ENCODE data around the gene HOXC12.

Gene HOXC12

GRCh38 chr12:53953831-53954693 is 641 bp upstream of the HOXC12 start:
- DNase-seq (ENCODE audit: insufficient read length, low spot score), result no peak
- TF ChIP-seq CTCF (IDR thresholded peaks at IDR 0.05; ENCODE audit: insufficient read depth, missing control alignments), result no peak
- no peak for FAIRE-seq

- DNase-seq (ENCODE audit: insufficient read length, low spot score) (no peak), FAIRE-seq (no peak)
- no peak for TF ChIP-seq CTCF (IDR thresholded peaks at IDR 0.05; ENCODE audit: insufficient read depth, missing control alignments)
These were observed 503 bp downstream of the HOXC12 start for GRCh38 chr12:53955036-53955775.

- no peak for TF ChIP-seq CTCF (IDR thresholded peaks at IDR 0.05; ENCODE audit: insufficient read depth, missing control alignments)
- no peak for FAIRE-seq
- no peak for DNase-seq (ENCODE audit: insufficient read length, low spot score)
These were observed 1.1 kb downstream of the HOXC12 start for GRCh38 chr12:53955776-53956250.

GRCh38 chr12:53956251-53956887 is 1.7 kb downstream of the HOXC12 start:
- FAIRE-seq (no peak), DNase-seq (ENCODE audit: insufficient read length, low spot score) (no peak)
- no peak for TF ChIP-seq CTCF (IDR thresholded peaks at IDR 0.05; ENCODE audit: insufficient read depth, missing control alignments)

GRCh38 chr12:53956914-53957536 is 2.3 kb downstream of the HOXC12 start:
- no peak for DNase-seq (ENCODE audit: insufficient read length, low spot score)
- no peak for FAIRE-seq
- no peak for TF ChIP-seq CTCF (IDR thresholded peaks at IDR 0.05; ENCODE audit: insufficient read depth, missing control alignments)

GRCh38 chr12:53958128-53958527 is 3.4 kb downstream of the HOXC12 start:
- no peak for FAIRE-seq
- no peak for TF ChIP-seq CTCF (IDR thresholded peaks at IDR 0.05; ENCODE audit: insufficient read depth, missing control alignments)
- no peak for DNase-seq (ENCODE audit: insufficient read length, low spot score)

All from D721Med (cell line).